ENCODE measurements around the gene TTC7B.
A peak's percentile ranks its signal among the peaks of the same experiment; 100 is the strongest.

TTC7B gene

GRCh38 chr14:90758959-90759358, 57.3 kb downstream of the TTC7B start:
- H3K4me3 ChIP-seq (ENCODE audit: low read depth, low read length): no peak overlapping the region

GRCh38 chr14:90758028-90758889, 58.0 kb downstream of the TTC7B start:
- peak; percentile 98 for TF ChIP-seq CTCF (IDR thresholded peaks at IDR 0.05; ENCODE audit: borderline replicate concordance, insufficient read depth, low read depth, low read length)
- H3K4me3 ChIP-seq (ENCODE audit: low read depth, low read length): peak overlapping the region; percentile 62

More at GRCh38 chr14:90758959-90759358, 57.3 kb downstream of the TTC7B start:
- no peak for TF ChIP-seq CTCF (IDR thresholded peaks at IDR 0.05; ENCODE audit: borderline replicate concordance, insufficient read depth, low read depth, low read length)

GRCh38 chr14:90757452-90757851, 58.8 kb downstream of the TTC7B start:
- TF ChIP-seq CTCF (IDR thresholded peaks at IDR 0.05; ENCODE audit: borderline replicate concordance, insufficient read depth, low read depth, low read length): no peak
- no peak overlapping the region for H3K4me3 ChIP-seq (ENCODE audit: low read depth, low read length)

GRCh38 chr14:90756755-90757345, 59.4 kb downstream of the TTC7B start:
- TF ChIP-seq CTCF (IDR thresholded peaks at IDR 0.05; ENCODE audit: borderline replicate concordance, insufficient read depth, low read depth, low read length): no peak

GRCh38 chr14:90755661-90756304, 60.4 kb downstream of the TTC7B start:
- no peak overlapping the region for H3K4me3 ChIP-seq (ENCODE audit: low read depth, low read length)
- TF ChIP-seq CTCF (IDR thresholded peaks at IDR 0.05; ENCODE audit: borderline replicate concordance, insufficient read depth, low read depth, low read length): no peak

More at GRCh38 chr14:90756755-90757345, 59.4 kb downstream of the TTC7B start:
- no peak overlapping the region for H3K4me3 ChIP-seq (ENCODE audit: low read depth, low read length)

- H3K4me3 ChIP-seq (ENCODE audit: low read depth, low read length): no peak overlapping the region
- TF ChIP-seq CTCF (IDR thresholded peaks at IDR 0.05; ENCODE audit: borderline replicate concordance, insufficient read depth, low read depth, low read length): no peak
Observed at GRCh38 chr14:90753456-90754005, 62.7 kb downstream of the TTC7B start.
